BJ (cell line): ENCODE data around the gene PTPRC. TPM values are rescaled to one million over a fixed set of nuclear protein-coding genes. Genes with fewer than 3 reads are reported as not detected.

Experiments used
- CTCF ChIA-PET: fragments of 350-600 bp; formaldehyde crosslinking; extraction: SDS; loops from one replicate; lab custom pipeline; 2021; ENCODE audit warnings: antibody characterized with exemption, inconsistent platforms; lab: Yijun Ruan, JAX
- POLR2A ChIA-PET: fragments of 300-600 bp; sonication (Branson Sonifier 250); formaldehyde crosslinking; extraction: SDS; loops from one replicate; lab custom pipeline; 2021; ENCODE audit warnings: antibody characterized with exemption; lab: Charles Lee
- DNase-seq: peaks from one replicate; pipeline ENCODE4 v3.0.0-alpha.2; 2011; ENCODE audit warnings: low read depth
- H3K27me3 ChIP-seq: 2 replicates; pipeline ENCODE4 v1.6.0; 2011; ENCODE audit warnings: low read length; ENCODE audit not compliant: control insufficient read depth, insufficient read depth
- H3K36me3 ChIP-seq: 2 replicates; pipeline ENCODE4 v1.5.1; 2011; ENCODE audit warnings: low read length; ENCODE audit not compliant: control insufficient read depth, insufficient read depth
- H3K4me3 ChIP-seq: 2 replicates; pipeline ENCODE4 v1.5.1; 2011; ENCODE audit warnings: low read depth, mild to moderate bottlenecking, control low read depth, low read length
- polyA plus RNA-seq: library from polyadenylated mRNA; depleted of rRNA; stranded (reverse); fragments of >200 nt; gene quantifications from 2 replicates; pipeline ENCODE4 v1.2.3, GENCODE V29; 2011
- TF ChIP-seq, protein P1 (sequence below): IDR thresholded peaks from 2 replicates; pipeline ENCODE4 v1.5.1; 2011; ENCODE audit warnings: low read depth, mild to moderate bottlenecking, control low read depth, inconsistent platforms, low read length, moderate library complexity; ENCODE audit not compliant: insufficient read depth

PTPRC gene
- polyA plus RNA-seq, 1 experiment: 0.22 TPM

DNA sequence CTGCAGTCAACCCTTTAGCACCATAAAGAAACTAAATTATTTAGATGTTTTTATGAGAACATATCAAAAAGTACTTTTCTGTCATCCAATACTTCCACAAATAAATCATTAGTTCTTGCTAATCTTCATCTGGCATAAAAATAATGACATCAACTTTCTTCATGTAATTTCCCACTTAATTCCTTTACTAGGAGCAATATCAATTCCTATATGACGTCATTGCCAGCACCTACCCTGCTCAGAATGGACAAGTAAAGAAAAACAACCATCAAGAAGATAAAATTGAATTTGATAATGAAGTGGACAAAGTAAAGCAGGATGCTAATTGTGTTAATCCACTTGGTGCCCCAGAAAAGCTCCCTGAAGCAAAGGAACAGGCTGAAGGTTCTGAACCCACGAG lies 116.9 kb downstream of the PTPRC start:
- no peak for DNase-seq
- CTCF ChIA-PET: interaction anchor here (1.4 to 3.6 kb wide), 5 partner anchors 357 to 797 kb away, joined by 4 to 17 read pairs (median 10); no protein-coding TSS in a partner anchor
- no peaks in the 10 kb centered on the region for H3K36me3 ChIP-seq
- no peak overlapping the region for H3K4me3 ChIP-seq
- TF ChIP-seq, protein P1, sequence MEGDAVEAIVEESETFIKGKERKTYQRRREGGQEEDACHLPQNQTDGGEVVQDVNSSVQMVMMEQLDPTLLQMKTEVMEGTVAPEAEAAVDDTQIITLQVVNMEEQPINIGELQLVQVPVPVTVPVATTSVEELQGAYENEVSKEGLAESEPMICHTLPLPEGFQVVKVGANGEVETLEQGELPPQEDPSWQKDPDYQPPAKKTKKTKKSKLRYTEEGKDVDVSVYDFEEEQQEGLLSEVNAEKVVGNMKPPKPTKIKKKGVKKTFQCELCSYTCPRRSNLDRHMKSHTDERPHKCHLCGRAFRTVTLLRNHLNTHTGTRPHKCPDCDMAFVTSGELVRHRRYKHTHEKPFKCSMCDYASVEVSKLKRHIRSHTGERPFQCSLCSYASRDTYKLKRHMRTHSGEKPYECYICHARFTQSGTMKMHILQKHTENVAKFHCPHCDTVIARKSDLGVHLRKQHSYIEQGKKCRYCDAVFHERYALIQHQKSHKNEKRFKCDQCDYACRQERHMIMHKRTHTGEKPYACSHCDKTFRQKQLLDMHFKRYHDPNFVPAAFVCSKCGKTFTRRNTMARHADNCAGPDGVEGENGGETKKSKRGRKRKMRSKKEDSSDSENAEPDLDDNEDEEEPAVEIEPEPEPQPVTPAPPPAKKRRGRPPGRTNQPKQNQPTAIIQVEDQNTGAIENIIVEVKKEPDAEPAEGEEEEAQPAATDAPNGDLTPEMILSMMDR: no peak
- POLR2A ChIA-PET: no interaction called here
- H3K27me3 ChIP-seq: no peaks in the 10 kb centered on the region

- H3K4me3 ChIP-seq: no peak overlapping the region
- ChIA-PET CTCF (interaction anchor here (0.6 to 3.6 kb wide), 7 partner anchors 210 to 796 kb away, joined by 4 to 17 read pairs (median 9); no protein-coding TSS in a partner anchor), POLR2A (no interaction called here)
- TF ChIP-seq, protein P1: 0 out of 2 replicates have a peak, but pooled peaks have one; percentile 7
- no peaks in the 10 kb centered on the region for H3K27me3 ChIP-seq
- DNase-seq: no peak
- no peaks in the 10 kb centered on the region for H3K36me3 ChIP-seq
Measured at GRCh38 chr1:198756470-198756869, 117.6 kb downstream of the PTPRC start.

DNA sequence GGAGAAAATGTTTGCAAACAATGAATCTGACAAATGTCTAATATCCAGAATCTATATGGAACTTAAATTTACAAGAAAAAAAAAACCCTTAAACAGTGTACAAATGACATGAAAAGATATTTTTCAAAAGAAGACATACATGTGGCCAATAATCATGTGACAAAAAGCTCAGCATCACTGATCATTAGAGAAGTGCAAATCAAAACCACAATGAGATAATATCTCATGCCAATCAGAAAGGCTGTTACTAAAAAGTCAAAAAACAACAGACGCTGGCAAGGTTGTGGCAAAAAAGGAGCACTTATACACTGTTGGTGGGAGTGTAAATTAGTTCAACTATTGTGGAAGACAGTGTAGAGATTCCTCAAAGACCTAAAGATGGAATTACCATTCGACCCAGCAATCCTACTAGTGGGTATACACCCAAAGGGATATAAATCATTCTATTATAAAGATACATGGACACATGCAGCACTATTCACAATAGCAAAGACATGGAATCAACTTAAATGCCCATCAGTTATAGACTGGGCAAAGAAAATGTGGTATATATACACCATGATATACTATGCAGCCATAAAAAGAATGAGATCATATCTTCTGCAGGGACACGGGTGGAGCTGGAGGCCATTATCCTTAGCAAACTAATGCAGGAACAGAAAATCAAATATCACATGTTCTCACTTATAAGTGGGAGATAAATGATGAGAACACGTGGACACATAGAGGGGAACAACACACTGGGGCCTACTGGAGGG lies 123.2 kb downstream of the PTPRC start:
- Histone ChIP-seq H3K4me3 (no peak overlapping the region), H3K36me3 (no peaks in the 10 kb centered on the region), H3K27me3 (no peaks in the 10 kb centered on the region)
- TF ChIP-seq, protein P1: no peak
- CTCF ChIA-PET: no interaction called here
- DNase-seq: no peak
- POLR2A ChIA-PET: no interaction called here

- Histone ChIP-seq H3K4me3 (no peak overlapping the region), H3K36me3 (no peaks in the 10 kb centered on the region), H3K27me3 (no peaks in the 10 kb centered on the region)
- ChIA-PET POLR2A (no interaction called here), CTCF (interaction anchor here (1.6 kb wide), 1 partner anchor 9 kb away, joined by 3 read pairs; no protein-coding TSS in a partner anchor)
- TF ChIP-seq, protein P1: no peak
- no peak for DNase-seq
Measured at GRCh38 chr1:198763298-198763714, 124.5 kb downstream of the PTPRC start.

- Histone ChIP-seq H3K27me3 (no peaks in the 10 kb centered on the region), H3K36me3 (no peaks in the 10 kb centered on the region), H3K4me3 (no peak overlapping the region)
- ChIA-PET POLR2A (no interaction called here), CTCF (interaction anchor here (0.6 kb wide), 1 partner anchor 491 kb away, joined by 3 read pairs; no protein-coding TSS in a partner anchor)
- TF ChIP-seq, protein P1: no peak
- DNase-seq: no peak
Measured at GRCh38 chr1:198764748-198765147, 125.9 kb downstream of the PTPRC start.
